Retinal pigment epithelial cell (primary cell): ENCODE data around the gene DMAC2L.

ENCODE experiments used
- DNase-seq: peaks from one replicate; pipeline ENCODE4 v3.0.0-alpha.2; 2010; ENCODE audit warnings: low read depth
- H3K4me3 ChIP-seq: 2 replicates; pipeline ENCODE4 v1.5.1; 2011; ENCODE audit warnings: mild to moderate bottlenecking, low read length, control low read depth, moderate library complexity
- TF ChIP-seq, protein P1 (sequence below): conservative IDR thresholded peaks from 2 replicates; pipeline ENCODE4 v1.5.1; 2011; ENCODE audit warnings: low read depth, low read length, control low read depth, inconsistent platforms

DMAC2L gene, protein sequence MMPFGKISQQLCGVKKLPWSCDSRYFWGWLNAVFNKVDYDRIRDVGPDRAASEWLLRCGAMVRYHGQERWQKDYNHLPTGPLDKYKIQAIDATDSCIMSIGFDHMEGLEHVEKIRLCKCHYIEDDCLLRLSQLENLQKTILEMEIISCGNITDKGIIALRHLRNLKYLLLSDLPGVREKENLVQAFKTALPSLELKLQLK

DNA sequence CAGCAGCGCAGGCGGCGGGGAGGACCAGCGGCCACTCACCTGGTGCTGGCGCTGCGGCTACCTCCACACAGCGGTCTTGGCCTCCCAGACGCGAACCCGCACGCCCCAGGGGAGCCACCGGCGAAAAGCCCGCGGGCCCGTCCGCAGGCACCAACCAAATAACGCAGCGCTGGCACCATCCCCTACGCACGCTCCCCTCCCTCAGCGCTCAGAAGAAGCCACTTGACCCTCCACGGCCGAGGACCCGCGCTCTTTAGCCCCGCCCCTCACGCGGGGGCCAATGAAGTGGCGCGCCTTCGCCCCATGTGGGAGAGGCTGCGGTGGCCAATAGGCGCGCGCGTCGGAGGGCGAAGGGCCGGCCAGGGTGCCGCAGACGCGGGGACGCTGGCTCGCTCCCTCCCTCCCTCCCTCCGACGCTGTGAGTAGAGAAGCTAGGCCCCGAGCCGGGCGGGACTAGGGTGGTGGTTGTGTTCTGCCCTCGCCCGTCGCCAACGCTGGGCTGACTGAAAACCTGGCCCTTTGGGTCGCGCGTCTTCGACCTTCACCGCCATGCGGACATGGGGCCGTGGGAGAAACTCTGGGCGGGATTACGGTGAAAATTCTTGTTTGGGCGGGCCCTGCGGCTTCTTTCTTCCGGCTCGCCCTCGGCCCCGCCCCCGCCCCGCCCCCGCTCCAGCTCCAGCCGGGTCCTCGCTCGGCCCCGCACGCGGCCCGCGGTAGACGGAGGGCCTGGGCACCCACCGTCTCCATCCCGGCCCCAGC lies at the start of gene DMAC2L, which contains the start of gene L2HGDH:
DMAC2L (plus strand) TSS at position 353 of the 762 bp plus-strand sequence. CDS start 9,164 bp downstream, outside the sequence.
L2HGDH (minus strand) TSS at position 258 of the 762 bp plus-strand sequence; CDS start at position 179, 79 bp downstream.
- H3K4me3 ChIP-seq, result peak within 1 kb of the TSS; percentile 71
- TF ChIP-seq, protein P1, sequence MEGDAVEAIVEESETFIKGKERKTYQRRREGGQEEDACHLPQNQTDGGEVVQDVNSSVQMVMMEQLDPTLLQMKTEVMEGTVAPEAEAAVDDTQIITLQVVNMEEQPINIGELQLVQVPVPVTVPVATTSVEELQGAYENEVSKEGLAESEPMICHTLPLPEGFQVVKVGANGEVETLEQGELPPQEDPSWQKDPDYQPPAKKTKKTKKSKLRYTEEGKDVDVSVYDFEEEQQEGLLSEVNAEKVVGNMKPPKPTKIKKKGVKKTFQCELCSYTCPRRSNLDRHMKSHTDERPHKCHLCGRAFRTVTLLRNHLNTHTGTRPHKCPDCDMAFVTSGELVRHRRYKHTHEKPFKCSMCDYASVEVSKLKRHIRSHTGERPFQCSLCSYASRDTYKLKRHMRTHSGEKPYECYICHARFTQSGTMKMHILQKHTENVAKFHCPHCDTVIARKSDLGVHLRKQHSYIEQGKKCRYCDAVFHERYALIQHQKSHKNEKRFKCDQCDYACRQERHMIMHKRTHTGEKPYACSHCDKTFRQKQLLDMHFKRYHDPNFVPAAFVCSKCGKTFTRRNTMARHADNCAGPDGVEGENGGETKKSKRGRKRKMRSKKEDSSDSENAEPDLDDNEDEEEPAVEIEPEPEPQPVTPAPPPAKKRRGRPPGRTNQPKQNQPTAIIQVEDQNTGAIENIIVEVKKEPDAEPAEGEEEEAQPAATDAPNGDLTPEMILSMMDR, result no peak
- DNase-seq, result peak; percentile 69

DNA sequence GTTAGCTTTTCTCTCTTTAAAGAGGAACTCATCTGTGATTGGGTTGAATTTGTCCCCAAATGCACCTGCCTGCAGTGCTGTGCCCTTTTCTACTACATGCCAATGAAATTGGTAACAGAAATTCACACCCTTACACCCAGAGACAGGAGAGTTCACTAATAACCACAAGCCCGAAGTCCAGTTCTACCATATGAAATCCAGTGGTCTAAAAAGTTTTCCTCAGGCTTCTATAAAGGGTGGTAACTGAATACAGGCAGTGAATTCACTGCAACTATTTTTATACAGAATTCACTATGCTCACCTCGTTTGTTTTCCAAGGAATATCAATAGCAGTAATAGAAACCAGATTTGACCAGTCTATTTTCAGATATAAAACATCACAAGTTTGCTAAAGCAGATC lies 49.3 kb upstream of the DMAC2L start:
- no peak for DNase-seq
- TF ChIP-seq, protein P1, result no peak
- H3K4me3 ChIP-seq, result no peak overlapping the region

DNA sequence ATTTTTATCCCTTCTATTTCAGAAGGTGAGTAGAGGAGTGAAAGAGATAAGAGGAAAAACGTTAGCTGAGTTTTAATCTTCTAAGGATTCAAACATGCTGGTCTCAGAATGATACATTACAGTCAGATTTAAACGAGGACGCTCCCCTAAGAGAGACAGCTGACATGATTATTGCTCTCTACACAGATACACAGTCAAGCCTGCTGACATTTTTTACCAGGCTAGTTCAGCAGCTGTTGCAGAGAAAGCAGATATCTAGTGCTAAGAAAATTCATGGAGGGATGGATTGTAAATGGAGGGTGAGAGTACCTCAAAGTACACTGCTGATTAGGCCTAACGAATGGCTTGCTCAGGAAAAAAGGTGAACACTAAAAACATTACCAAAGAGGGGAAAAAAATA lies 48.8 kb upstream of the DMAC2L start:
- no peak overlapping the region for H3K4me3 ChIP-seq
- TF ChIP-seq, protein P1, result no peak
- no peak for DNase-seq

DNA sequence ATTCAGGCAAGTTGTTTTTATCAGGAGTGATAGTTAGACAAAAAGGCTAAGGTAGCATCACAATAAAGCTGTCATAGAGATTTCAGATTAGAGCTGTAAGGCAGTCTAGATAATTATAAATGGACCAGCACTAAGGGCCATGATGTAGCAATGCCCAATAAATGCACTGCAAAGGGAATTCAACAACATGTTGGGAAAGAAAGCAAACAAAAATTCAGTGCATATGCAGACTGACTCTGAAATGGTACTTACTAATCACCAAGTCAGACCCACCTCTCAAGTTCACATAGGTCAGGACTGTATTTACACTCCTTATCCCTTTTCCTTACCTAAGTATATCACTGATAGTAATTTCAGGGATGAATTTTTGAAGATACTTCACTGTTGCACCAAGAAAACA lies 47.1 kb upstream of the DMAC2L start:
- TF ChIP-seq, protein P1, result no peak
- H3K4me3 ChIP-seq, result no peak overlapping the region
- no peak for DNase-seq

DNA sequence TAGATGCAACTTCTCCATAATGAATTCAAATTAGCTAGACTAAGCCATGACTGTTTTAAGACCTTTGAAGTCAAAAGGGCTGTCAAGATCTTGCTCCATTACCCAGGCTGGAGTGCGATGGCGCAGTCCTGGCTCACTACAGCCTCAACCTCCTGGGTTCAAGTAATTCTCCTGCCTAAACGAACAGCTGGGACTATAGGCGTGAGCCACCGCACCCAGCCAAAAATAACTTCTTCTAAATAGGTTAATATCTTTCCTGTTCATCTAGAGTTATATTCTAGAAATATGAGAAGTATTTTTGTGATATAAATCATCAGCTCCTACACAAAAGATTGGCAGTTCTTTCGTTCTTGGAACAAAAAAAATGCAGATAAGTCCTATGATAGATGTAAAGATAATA lies 41.2 kb upstream of the DMAC2L start:
- TF ChIP-seq, protein P1, result no peak
- no peak for DNase-seq

DNA sequence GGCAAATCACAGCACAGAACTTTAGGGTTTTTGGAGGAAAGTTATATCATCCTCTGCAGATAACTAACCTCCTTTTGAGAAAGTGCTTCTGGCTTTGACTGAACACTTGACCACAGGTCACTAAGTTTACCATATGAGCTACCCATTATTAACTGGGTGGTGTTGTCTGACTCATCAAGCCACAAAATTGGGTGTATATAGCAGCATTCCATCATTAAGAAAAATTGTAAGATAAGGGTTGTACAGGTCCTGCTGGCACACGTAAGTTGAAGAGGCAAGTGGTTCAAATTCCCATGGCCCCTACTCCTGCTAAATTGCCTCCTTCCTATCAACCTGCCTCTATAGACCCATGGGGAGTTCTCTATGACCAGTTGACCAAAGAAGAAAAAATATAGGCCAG lies 39.6 kb upstream of the DMAC2L start:
- TF ChIP-seq, protein P1, result no peak
- no peak overlapping the region for H3K4me3 ChIP-seq
- DNase-seq, result no peak

More for the DNA sequence above, 41.2 kb upstream of the DMAC2L start:
- no peak overlapping the region for H3K4me3 ChIP-seq
